ENCODE results near the gene FEM1C.

FEM1C gene

DNA sequence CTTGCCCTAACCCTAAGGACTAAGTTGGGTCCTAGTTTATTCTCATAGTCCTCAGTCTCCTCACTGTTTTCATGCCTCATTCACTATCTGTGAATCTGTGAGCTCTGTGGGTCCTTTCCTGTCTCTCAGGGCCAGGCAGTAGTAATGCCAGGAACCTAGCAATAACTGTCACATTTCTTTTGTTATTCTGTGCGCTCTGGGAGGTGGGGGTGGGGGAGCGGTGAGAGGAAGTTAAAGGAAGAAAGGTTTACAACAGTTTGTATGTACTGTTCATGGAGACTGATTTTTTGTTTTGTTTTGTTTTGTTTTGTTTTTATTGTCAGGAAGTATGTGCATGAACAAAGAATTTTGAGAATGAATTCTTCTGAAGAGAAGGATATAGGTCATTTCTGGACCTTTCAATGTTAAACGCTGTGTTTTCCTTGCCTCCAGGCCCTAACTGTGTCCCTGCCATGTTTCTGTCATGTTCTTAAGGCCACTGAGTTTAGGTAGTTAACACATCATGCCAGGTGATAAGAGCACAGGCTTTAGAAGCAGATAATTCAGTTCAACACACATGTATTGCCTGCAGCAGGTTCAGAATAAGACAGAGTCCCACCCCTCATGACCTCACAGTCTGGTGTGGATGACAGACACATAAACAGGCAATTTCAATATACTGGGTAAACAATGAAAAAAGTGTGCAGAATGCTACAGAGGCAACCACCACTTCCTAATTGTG is 13.3 kb upstream of the FEM1C start:
- DNase-seq (ENCODE audit: low spot score) = no peak

DNA sequence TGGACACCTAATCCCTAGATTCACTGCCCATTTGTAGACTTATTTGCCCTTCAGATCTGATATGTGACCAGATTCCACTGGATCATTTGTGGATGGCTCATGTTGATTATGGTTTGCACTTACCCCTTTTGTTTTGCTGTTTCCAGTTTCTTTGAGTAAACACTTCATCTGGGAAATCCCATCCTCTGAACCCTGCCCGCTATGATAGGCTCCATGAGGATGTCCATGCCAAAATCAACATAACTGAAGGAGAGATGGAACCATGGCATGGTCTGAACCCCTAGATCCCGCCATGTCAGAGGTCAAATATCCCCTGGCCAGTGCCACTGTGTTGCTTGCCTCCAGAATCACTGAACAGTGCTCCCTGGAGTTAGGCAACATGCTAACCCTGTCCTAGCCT is 11.7 kb upstream of the FEM1C start:
- DNase-seq (ENCODE audit: low spot score) = no peak

DNA sequence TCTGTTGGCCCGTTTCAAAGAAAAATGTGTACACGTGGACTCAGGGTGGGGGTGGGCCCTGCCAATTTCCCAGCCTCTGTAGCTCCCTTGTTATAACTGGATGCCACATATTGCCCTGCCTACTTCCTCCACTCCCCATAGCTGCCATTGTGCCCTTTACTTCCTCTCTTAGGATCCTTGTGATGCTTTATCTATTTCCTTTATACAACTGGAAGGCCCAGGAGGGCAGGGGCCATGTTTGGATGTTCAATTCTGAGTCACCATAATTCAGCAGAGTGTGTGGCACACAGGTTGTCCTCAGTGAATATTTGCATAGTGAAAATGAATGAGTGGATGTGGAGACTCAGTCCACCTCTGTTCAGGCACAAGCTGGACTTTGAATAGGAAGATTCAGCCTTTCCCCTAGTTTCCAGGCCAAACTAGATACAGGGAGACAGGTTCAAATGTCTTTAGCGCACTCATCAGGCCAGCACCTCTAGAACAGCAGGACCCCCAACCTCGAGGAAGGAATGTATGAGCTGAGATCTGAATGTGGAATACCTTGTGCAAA is 10.6 kb upstream of the FEM1C start:
- no peak for DNase-seq (ENCODE audit: low spot score)

DNA sequence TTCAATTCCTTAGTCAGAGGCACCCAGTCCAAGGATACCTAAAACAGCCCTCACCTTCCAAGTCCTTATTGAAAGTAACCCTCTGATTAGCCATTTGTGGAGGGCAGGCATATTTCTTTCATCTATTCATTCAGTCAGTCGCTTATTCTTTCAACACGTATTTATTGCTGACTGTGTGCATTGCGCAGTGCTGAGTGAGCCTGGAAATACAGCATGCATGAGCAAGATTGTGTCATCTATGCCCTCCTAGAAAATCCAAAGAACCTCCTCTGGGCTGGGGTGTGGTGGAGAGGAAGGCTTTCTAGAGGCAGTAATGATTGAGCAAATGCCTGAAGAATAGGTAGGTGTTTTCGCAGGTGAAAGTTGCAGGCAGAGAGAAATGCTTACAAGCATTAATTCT is 8.5 kb upstream of the FEM1C start:
- DNase-seq (ENCODE audit: low spot score) = no peak

DNA sequence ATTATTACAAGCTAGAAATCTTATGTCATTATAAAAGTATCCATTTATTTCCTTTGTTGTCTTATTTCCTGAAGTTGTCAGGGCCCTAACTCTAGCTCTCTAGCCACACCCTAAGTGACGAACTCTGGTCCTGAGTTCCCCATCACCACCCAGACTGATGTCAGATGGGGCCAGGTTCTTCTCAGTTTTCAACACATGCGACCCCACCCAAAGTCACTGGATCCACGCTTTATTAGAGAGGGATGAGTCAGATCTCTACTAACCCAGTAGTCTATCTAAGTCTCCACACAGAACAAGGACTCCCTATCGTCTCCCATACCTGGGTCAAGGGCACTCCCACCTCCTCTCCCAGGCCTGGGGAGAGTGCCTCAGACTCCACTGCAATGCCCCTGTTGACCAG is 6.8 kb upstream of the FEM1C start:
- DNase-seq (ENCODE audit: low spot score) = no peak

DNA sequence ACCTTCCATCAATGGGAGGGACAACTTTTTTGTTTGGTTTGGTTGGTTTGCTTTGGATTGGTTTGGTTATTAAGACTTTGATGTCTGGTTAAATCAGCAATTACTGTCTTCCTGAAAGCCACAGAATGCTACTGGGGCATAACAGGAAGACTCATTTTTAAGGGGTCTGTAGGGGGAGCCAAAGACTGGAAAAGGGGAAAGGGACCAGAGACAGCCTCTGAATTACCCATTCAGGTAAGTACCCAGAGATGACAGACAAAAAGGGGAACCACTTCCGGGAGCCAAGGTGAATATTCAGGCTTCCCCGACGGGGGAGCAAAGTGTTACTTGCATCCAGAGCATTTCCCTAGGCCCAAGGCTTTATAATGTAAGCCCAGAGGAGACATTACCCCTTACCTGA is 4.6 kb upstream of the FEM1C start:
- no peak for DNase-seq (ENCODE audit: low spot score)

DNA sequence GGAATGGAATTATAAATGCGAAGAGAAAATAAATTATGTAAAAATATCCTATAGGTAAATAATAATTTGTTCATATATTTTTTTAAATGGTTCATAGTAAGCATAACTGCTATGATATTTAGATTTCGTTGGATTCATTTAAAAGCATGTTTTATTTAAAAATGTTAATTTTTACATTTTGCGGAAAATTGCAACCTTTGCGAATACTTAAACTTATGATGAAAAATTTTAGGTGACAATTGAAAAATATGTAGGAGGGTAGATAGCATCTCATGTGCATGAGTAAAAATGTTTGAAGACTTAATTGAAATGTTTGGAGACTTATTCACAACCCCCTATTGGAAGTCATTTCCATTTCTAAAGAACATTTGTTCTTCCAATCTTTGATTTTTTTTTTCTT is 4.1 kb upstream of the FEM1C start:
- no peak for DNase-seq (ENCODE audit: low spot score)

DNA sequence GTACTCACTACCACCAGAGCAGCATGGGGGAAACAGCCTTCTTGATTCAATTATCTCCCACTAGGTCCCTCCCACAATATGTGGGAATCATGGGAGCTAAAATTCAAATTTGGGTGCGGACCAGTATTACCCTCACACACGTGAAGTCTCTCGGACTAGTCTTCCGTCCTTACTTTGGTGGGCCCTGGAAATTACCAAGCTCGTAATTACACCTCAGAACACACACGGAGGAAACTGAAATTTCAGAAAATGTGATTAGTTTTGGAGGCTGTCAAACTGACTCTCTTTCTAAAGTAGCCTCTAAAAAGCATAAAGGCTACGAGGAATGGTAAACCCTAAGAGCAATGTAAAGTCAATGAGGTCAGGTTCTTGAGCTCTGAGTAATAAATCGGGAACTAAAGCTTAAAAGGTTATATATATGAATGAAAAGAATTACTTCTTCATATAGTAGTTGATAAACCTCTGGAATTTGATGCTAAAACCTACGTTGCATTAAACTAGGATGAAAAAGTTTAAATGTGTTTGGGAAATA is 842 bp upstream of the FEM1C start:
- DNase-seq (ENCODE audit: low spot score) = no peak

DNA sequence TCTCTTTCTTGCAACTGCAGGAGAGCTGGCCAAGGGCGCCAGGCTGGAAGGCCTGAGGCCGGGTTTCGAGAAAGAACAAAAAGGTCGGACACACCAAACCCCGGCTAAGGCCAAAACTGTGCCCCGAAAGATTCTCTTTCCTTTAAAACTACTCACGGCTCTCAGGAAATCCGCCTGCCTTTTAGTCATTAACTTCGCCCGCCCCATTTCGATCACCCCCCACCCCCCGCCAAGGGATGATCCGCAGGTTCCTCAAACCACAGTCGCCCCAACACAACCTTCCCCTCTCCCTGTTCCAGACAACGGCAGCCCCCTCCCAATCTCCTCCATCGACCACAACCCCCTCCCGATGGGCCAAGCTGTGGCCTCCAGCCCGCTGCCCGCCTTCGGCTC is 536 bp downstream of the FEM1C start:
- no peak for DNase-seq (ENCODE audit: low spot score)

DNA sequence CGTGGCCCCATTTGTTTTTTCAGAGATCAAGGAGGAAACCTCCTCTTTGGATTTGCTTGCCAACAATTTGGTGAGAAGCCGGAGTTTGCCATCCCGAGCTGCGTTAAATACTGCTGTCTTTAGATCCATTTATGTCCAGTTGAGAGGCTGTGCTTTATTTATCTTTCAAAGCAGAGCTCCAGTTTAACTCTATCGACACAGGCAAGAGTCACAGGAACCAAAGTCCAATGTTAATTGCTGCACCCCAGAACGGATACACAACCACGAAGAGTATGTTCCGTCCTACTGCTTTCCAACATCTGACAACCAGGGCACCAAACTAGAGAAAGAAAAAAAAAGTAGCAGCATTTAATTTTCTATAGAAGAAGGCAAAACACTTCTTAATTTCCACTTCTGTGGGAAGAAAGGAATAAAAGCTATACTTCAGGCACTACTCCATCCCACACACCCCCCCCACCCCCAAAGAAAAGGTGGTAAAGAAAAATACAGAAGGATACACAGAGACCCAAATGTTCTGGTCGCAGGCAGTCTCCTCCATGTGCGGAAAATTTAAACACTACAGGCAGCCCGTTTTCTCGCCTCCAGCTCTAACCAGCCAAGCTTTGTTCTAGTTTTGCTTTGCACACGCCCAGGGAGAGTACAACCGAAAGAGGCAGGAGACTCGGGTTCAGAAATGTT is 1.1 kb downstream of the FEM1C start:
- DNase-seq (ENCODE audit: low spot score) = peak; percentile 58

DNA sequence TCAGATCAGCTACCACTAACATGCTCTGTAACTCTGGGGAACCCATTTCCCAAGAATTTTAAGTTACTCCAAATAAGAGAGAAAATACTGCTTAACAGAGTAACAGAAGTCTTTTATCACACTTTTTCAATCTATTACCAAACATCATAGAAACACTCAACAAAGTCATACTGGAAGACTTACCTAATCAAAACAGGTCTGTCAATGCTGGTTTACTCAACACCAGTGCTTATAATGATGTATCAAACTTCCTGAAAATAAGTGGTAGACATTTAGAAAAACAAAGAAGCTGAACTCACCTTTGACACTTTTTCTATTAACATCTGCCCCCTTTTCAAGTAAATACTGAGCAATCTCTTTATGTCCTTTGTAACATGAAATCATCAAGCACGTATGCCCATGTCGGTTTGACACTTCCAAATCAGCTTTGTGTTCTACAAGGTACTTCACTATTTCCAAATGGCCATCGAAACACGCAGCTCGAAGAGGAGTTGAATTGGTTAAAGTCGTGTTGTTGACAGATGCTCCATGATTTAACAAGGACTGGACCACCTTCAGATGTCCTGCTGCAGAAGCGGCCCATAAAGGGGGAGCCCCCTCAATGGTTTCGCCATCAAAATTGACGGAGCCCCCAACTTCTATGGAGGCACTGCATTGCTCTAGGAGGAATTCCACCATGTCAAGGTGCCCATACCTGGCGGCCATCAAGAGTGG is 1.8 kb downstream of the FEM1C start:
- no peak for DNase-seq (ENCODE audit: low spot score)

DNA sequence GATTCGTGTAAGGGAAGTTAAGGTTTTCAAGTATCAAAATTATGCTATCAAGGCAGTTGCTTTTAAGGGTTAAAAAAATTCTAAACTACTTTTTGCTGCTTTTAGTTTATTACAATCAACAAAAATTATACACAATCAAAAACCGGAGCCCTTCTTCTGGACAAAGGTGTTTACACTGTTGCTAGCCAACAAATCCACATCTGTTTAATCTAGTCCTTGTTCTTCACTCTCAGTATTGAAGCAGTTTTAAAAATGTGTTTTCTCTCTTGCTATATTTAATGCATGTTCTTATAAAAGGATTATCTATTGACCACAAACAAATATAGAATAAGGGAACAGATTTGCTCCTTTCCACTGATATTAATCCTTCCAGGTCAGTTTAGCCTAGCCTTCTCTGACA is 2.5 kb downstream of the FEM1C start:
- DNase-seq (ENCODE audit: low spot score) = no peak

DNA sequence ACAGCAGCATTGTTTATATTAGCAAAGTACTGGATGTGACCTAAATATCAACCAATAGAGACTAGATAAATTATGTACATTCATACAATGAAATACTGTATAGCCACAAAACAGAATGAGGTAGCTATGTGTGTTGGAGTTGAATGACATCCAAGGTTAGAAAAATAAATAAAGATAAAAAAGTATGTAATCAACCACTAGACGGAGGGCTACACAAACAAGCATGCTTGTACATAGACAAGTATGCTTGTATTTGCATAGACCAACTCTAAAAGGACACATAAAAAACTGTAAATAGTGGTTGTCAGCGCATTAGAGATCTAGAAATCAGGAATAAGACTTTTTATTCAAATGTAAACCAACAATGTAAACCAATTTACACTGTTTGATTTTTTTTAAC is 3.0 kb downstream of the FEM1C start:
- no peak for DNase-seq (ENCODE audit: low spot score)

DNA sequence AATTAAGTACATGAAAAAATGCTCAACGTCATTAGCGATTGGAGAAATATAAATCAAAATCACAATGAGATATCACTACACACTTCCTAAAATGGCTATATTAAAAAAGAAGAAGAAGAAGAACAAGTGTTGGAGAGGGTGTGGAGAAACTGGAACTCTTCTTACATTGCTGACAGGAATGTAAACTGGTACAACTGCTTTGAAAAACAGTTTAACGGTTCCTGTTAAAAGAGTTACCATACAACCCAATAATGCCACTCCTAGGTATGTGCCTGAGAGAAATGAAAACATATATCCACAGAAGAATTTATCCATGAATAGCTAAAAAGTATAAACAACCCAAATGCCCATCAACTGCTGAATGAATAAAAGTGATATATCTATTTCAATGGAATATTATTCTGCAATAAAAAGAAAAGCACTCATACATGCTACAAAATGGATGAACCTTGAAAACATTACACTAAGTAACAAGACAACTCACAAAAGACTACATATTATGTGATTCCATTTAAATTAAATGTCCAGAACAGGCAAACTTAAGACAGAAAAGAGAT is 9.0 kb downstream of the FEM1C start:
- DNase-seq (ENCODE audit: low spot score) = no peak

DNA sequence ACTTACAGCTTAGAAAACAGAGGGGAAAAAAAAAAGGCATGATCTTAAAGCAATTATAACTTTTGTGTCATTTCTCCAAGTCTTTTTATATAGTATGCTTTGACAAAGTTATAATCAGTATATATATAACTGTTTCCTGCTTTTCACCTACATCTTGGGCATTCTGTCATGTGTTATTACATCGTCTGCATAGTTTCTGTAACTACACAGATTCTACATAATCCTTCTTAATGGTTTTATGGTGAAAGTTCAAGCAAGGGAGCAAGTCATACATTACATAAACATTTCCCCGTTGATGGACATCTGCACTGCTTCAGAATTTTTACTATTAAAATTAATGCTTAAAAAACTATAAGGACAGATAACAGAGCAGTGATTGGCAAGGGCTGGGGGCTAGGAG is 12.1 kb downstream of the FEM1C start:
- no peak for DNase-seq (ENCODE audit: low spot score)

DNA sequence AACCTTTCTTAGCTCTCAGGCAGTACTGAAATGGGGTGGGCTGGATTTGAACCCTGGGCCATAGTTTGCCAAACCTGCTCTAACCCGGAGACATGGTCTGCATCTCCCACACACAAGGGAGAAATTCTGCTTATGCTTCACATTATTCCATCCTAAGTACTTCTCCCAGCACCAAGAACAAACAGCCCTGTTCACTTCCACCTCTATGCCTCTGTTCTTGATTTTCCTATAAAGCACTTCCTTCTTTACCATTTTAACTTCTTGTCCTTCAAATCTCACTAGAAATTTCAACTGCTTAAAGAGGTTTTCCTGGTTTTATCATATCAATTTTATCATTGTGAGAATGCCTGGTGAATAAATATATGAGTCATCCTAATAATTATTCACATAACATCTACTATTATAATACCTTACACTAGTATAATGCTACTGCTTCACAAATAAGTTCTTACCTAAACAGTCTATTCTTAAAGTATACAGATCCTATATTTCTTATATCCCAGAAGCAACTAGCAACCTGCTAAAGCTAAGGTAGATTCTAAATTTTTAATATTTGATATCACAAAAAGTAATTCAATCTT is 12.7 kb downstream of the FEM1C start:
- no peak for DNase-seq (ENCODE audit: low spot score)

DNA sequence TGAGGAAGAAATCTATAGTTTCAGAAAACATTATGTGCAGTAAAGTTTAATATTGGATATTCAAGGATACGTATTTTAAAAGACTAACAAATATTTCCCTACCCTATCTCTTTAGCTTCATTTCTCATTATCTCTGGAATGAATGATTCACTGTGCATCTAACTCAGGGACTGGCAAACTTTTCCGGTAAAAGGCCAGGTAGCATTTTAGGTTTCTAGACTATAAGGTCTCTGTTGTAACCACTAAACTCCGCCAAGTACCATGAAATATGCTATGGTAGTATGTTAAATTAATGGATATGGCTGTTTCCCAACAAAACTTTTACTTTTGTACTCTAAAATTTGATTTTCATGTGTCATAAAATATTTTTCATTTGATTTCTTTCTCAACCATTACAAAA is 13.2 kb downstream of the FEM1C start:
- DNase-seq (ENCODE audit: low spot score) = no peak

DNA sequence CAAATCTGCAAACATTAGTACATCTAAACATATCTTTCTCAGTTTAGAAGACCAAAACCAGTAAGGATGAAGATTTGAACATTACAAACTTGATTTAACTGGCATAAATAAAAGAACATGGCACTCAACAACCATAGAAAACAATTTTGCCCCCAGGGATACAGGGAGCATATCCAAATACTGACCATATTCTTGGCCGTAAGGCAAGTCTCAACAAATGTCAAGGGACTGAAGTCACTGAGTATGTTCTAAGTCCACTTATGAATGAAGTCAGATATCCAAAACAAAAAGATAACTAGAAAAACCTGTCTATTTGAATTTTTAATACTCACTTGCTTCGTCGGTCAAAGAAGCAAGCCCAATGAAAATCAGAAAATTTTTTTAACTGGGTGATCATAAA is 14.1 kb downstream of the FEM1C start:
- DNase-seq (ENCODE audit: low spot score) = no peak

DNA sequence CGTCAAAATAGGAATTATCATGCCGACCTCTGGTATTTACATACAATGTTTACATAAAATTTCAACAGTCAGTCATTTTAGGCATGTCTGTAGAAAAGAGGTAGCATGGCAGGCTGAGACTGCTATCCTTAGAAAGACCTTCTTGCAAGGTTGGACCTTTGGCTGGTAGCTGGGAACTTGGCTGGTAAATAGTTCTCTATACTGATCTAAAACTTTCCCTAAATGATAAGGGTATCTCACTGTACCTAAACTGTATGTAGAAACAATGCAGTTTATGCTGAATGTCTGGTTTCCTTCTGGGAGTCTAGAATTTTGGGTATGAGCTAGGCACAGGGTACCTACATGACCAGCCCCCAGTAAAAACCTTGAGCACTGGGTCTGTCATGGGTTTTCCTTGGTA is 18.0 kb downstream of the FEM1C start:
- no peak for DNase-seq (ENCODE audit: low spot score)

DNA sequence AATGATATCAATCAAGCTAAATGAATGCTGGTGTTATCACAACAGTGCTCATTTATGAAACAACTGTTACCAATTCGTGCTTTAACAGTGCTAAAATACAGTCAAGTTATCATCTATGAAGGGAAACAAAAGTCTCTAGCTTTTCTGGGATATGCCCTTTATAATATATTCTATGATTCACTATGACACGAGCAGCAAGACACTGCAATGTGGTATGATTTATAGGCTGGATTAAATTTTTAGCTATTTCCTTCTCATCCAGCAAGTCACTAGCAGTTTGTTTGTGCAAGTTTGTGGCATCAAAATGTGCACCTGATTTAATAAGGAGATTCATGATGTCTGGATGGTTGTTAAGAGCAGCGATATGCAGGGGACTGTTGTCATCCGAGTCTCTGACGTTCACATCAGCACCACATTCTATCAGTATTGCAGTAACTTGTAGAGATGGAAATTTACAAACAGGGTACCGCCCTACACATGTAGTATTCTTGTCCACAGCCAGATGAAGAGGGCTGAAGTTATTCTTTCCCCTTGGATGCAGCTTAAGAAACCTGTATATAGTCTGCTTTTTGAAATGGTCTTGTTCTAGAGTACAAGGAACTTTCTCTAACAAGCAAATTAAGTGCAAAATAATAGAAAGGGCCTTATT is 20.3 kb downstream of the FEM1C start:
- DNase-seq (ENCODE audit: low spot score) = no peak

DNA sequence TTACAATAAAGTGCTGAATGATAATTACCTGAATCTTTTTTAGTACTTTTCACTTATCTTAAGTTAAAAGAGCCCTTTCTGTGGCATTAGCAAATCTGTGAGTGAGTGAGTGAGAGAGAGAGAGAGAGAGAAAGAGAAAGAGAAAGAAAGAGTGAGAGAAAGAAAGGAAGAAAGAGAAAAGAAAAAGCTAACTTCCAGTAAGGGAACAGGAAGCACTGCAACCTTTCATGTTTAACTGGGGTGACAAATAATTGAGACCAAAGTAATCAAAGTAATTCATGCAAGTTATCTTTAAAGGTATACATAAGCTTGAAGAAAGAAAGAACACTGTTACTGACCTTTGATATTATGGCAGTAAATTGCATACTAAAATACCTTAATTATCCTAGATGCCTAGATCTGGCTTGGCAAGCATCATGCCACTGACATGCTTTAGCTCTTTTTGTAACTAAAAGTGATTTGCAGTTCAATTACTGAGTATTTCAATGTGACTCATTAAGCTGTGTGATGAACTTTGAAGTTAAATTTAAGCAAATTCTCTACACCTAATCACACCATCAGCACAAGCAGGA is 21.7 kb downstream of the FEM1C start:
- DNase-seq (ENCODE audit: low spot score) = no peak

All from cerebellar cortex (tissue), 1 donor.